Measurements from ENCODE around the gene RIPK1. TPM values are rescaled to one million over a fixed set of nuclear protein-coding genes. Genes with fewer than 3 reads are reported as not detected.

Gene RIPK1
- total and polyA plus RNA-seq, 9 of the 15 experiments (the other 6 are each of a cell fraction or from before 2014, with no cell fraction given): 3.8 to 24.9 (median 17.7) TPM

DNA sequence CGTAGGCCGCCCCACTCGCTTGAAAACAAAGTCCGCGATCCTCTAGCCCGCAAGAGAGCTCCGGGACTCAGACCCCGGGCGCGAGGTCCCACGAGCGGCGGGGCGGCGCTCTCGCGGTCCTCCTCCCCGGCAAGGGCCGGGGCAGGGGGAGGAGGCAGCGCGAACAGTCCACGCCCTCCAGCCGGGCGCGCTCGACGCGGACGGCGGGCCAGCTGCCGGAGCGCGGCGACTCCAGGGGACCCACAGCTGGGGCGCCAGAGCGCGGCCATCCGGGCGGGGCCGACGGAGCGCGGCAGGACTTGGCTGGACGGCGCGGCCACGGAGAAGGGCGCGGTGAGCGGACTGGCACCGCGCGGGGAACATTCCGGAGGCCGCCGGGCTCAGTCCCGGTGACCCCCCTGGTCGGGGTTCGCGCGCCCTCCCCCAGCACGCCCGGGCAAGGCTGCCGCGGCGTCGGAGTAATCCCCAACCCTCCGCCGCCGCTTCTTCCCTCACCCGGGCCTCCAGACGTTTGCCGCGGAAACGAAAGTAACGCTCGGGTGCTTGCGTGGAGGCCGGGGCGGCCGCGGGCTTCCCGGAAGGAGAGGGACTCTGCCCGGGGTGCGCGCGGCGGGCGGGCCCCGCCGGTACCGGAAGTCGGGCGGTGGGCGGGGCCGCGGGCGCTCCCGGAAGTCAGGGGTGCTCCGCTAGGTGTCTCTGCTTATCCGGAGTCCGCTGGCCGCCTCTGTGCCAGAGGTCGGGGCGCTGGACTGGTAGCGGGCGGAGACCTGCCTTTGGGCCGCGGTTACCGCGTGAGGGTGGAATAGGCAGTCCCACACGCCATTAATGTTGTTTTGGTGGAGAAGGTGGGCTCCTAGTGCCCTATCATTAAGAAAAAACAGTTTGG lies at the start of gene RIPK1 (continued):
- TF ChIP-seq, protein P1, sequence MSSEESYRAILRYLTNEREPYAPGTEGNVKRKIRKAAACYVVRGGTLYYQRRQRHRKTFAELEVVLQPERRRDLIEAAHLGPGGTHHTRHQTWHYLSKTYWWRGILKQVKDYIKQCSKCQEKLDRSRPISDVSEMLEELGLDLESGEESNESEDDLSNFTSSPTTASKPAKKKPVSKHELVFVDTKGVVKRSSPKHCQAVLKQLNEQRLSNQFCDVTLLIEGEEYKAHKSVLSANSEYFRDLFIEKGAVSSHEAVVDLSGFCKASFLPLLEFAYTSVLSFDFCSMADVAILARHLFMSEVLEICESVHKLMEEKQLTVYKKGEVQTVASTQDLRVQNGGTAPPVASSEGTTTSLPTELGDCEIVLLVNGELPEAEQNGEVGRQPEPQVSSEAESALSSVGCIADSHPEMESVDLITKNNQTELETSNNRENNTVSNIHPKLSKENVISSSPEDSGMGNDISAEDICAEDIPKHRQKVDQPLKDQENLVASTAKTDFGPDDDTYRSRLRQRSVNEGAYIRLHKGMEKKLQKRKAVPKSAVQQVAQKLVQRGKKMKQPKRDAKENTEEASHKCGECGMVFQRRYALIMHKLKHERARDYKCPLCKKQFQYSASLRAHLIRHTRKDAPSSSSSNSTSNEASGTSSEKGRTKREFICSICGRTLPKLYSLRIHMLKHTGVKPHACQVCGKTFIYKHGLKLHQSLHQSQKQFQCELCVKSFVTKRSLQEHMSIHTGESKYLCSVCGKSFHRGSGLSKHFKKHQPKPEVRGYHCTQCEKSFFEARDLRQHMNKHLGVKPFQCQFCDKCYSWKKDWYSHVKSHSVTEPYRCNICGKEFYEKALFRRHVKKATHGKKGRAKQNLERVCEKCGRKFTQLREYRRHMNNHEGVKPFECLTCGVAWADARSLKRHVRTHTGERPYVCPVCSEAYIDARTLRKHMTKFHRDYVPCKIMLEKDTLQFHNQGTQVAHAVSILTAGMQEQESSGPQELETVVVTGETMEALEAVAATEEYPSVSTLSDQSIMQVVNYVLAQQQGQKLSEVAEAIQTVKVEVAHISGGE (CRISPR knock-in tag; IDR thresholded peaks at IDR 0.05): peak; percentile 89 to 98 (median 90); a peak in 5 of 6 replicates
- peak; percentile 1; the same call in 1 of the 2 replicates for TF ChIP-seq MAFK (IDR thresholded peaks at IDR 0.05; ENCODE audit: low read length)
- TF ChIP-seq TCF3 (CRISPR knock-in tag; IDR thresholded peaks at IDR 0.05): peak; percentile 36; the same call in 1 of the 2 replicates
- TF ChIP-seq ZNF133 (CRISPR knock-in tag; IDR thresholded peaks at IDR 0.05): 0 out of 2 replicates have a peak, but pooled peaks have one; percentile 67
- no peak for TF ChIP-seq ZZZ3 (IDR thresholded peaks at IDR 0.05)
- no peak for TF ChIP-seq CBFA2T2 (conservative IDR thresholded peaks at IDR 0.05)
- no peak for TF ChIP-seq MTF1 (CRISPR knock-in tag; IDR thresholded peaks at IDR 0.05; ENCODE audit: borderline replicate concordance)
- peak; percentile 89 for TF ChIP-seq POLR2B (IDR thresholded peaks at IDR 0.05; ENCODE audit: low read depth, partially characterized antibody)
- TF ChIP-seq STAG1 (CRISPR knock-in tag; IDR thresholded peaks at IDR 0.05; ENCODE audit: borderline replicate concordance): no peak; the same call in 1 of the 2 replicates
- TF ChIP-seq LARP7 (IDR thresholded peaks at IDR 0.05): no peak
- TF ChIP-seq USF1 (CRISPR knock-in tag; IDR thresholded peaks at IDR 0.05): no peak
- TF ChIP-seq, protein P2, sequence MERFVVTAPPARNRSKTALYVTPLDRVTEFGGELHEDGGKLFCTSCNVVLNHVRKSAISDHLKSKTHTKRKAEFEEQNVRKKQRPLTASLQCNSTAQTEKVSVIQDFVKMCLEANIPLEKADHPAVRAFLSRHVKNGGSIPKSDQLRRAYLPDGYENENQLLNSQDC (CRISPR knock-in tag; IDR thresholded peaks at IDR 0.05): no peak
- TF ChIP-seq KDM5B (IDR thresholded peaks at IDR 0.05; ENCODE audit: insufficient replicate concordance, low read depth, low read length): peak; percentile 93
- TF ChIP-seq AFF4 (CRISPR knock-in tag; IDR thresholded peaks at IDR 0.05): peak; percentile 91
- peak; percentile 64 to 65; a peak in 1 of 4 replicates for TF ChIP-seq ETV6 (IDR thresholded peaks at IDR 0.05; ENCODE audit: borderline replicate concordance in 1 of 2, low read depth in 2 of 2, low read length in 1 of 2)
- no peak for TF ChIP-seq ETV6 (CRISPR knock-in tag; IDR thresholded peaks at IDR 0.05; ENCODE audit: borderline replicate concordance)
- no peak for TF ChIP-seq ILK (tag; IDR thresholded peaks at IDR 0.05; ENCODE audit: borderline replicate concordance, low read depth)
